Loucy (cell line): Measurements from ENCODE around the gene CD28.

ENCODE experiments used
- EZH2phosphoT487 ChIP-seq: fragments of 200-600 bp; IDR thresholded peaks from 2 replicates; pipeline ENCODE4 v1.6.1; 2018; ENCODE audit warnings: antibody characterized with exemption, mild to moderate bottlenecking, moderate library complexity, borderline replicate concordance
- TF ChIP-seq, protein P1 (sequence below): fragments of 200-600 bp; sonication (generic); conservative IDR thresholded peaks from 2 replicates; pipeline ENCODE4 v1.5.1; 2014; ENCODE audit warnings: mild to moderate bottlenecking, antibody characterized with exemption, low read length

DNA sequence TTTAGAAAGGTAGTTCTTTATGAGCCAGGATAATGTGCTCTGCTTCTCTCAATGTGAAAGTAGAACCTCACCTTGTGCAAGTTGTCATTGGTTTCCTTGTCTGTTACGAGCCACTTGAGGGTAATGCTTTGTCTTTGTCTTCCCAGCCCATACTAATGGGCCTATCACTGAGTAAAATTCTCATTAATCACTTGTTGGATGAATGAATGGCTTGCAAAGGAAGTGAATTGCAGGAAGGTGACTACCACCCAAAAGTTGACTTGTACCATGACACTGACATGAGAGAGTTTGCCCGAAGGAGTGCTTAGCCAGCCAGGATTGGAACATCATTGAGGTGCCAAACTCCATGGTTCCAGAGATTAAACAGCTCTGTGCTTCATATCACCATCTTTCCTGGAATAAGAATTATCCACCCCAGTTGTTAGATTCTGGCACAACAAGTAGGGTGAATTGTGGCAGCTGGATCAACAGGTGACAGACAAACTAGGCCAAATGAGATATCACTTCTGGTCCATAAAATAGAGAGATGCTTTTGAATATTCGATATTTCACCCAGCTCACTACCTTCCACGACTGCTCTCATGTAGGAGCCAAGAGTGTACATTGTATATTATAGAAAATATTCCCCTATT is 20.5 kb upstream of the CD28 start:
- TF ChIP-seq, protein P1, sequence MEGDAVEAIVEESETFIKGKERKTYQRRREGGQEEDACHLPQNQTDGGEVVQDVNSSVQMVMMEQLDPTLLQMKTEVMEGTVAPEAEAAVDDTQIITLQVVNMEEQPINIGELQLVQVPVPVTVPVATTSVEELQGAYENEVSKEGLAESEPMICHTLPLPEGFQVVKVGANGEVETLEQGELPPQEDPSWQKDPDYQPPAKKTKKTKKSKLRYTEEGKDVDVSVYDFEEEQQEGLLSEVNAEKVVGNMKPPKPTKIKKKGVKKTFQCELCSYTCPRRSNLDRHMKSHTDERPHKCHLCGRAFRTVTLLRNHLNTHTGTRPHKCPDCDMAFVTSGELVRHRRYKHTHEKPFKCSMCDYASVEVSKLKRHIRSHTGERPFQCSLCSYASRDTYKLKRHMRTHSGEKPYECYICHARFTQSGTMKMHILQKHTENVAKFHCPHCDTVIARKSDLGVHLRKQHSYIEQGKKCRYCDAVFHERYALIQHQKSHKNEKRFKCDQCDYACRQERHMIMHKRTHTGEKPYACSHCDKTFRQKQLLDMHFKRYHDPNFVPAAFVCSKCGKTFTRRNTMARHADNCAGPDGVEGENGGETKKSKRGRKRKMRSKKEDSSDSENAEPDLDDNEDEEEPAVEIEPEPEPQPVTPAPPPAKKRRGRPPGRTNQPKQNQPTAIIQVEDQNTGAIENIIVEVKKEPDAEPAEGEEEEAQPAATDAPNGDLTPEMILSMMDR = no peak
- TF ChIP-seq EZH2phosphoT487 = no peak
